Mammary epithelial cell (primary cell): ENCODE results near the gene HTT.

Source experiments
- CTCF ChIP-seq, 2 donors: IDR thresholded peaks in 1 of 2; conservative IDR thresholded peaks in 1 of 2; 2 replicates each; pipeline ENCODE4 v1.5.1; 2011 to 2012; ENCODE audit warnings: inconsistent platforms in 2 of 2, low read length in 2 of 2, mild to moderate bottlenecking in 2 of 2, control low read depth in 1 of 2, low read depth in 1 of 2; ENCODE audit not compliant: insufficient read depth in 1 of 2; ENCODE audit errors: extremely low read depth in 1 of 2
- EZH2 ChIP-seq: IDR thresholded peaks from 2 replicates; pipeline ENCODE4 v1.6.1; 2012; ENCODE audit warnings: low read length, inconsistent platforms, borderline replicate concordance

- TF ChIP-seq EZH2 (no peak), CTCF (conservative IDR thresholded peaks at IDR 0.05 in 1 of 2, IDR thresholded peaks at IDR 0.05 in 1 of 2; ENCODE audit: extremely low read depth in 1 of 2, insufficient read depth in 1 of 2, low read depth in 1 of 2, low read length in 2 of 2) (no peak)
Observed at GRCh38 chr4:3031357-3032082, 43.0 kb upstream of the HTT start.
